Sigmoid colon (tissue), 4 donors: ENCODE measurements around the gene COL4A1.
A peak's percentile ranks its signal among the peaks of the same experiment; 100 is the strongest.

ENCODE experiments used
- CTCF ChIP-seq, 4 experiments: fragments of 450-650 bp in 3 of 4; fragments of 200-600 bp in 1 of 4; IDR thresholded peaks; one replicate each; pipeline ENCODE4 v1.5.1; 2016 to 2019; ENCODE audit warnings: antibody characterized with exemption in 4 of 4, mild to moderate bottlenecking in 3 of 4, moderate library complexity in 2 of 4
- EP300 ChIP-seq, 4 donors: sonication (generic); formaldehyde crosslinking; IDR thresholded peaks; one replicate each; pipeline ENCODE4 v1.6.1; 2017; ENCODE audit warnings: antibody characterized with exemption in 4 of 4
- POLR2A ChIP-seq, 2 donors: fragments of 450-650 bp; IDR thresholded peaks; one replicate each; pipeline ENCODE4 v1.6.1; 2016; ENCODE audit warnings: antibody characterized with exemption in 2 of 2, mild to moderate bottlenecking in 2 of 2, moderate library complexity in 2 of 2

- TF ChIP-seq CTCF (IDR thresholded peaks at IDR 0.05) (no peak), POLR2A (IDR thresholded peaks at IDR 0.05) (no peak), EP300 (IDR thresholded peaks at IDR 0.05) (peak in 1 of 4 donors; percentile 28)
Observed at GRCh38 chr13:110126391-110126961, 180.5 kb downstream of the COL4A1 start.
